ENCODE data around the gene C2CD5. TPM values are rescaled to one million over a fixed set of nuclear protein-coding genes. Genes with fewer than 3 reads are reported as not detected.

Gene C2CD5
- total and polyA plus RNA-seq, 2 of the 13 experiments (the other 11 are each of a cell fraction or from before 2014, with no cell fraction given), result 12.6 to 14.6 TPM

- TF ChIP-seq RERE (CRISPR knock-in tag; IDR thresholded peaks at IDR 0.05; ENCODE audit: low read depth), result peak; percentile 49; the same call in 1 of the 2 replicates
- TF ChIP-seq ZBTB1 (CRISPR knock-in tag; IDR thresholded peaks at IDR 0.05; ENCODE audit: borderline replicate concordance), result no peak
- TF ChIP-seq CC2D1A (CRISPR knock-in tag; IDR thresholded peaks at IDR 0.05), result no peak
- no peak for TF ChIP-seq ZNF83 (CRISPR knock-in tag; IDR thresholded peaks at IDR 0.05; ENCODE audit: borderline replicate concordance)
- TF ChIP-seq ZFP36 (IDR thresholded peaks at IDR 0.05; ENCODE audit: borderline replicate concordance, low read depth, low read length, partially characterized antibody), result no peak
- peak; percentile 87 for TF ChIP-seq ZNF414 (CRISPR knock-in tag; IDR thresholded peaks at IDR 0.05)
- TF ChIP-seq GATA4 (IDR thresholded peaks at IDR 0.05; ENCODE audit: borderline replicate concordance, low read depth), result no peak
- TF ChIP-seq MEF2D (CRISPR knock-in tag; IDR thresholded peaks at IDR 0.05), result peak; percentile 79
- TF ChIP-seq ZNF691 (CRISPR knock-in tag; IDR thresholded peaks at IDR 0.05; ENCODE audit: borderline replicate concordance, low read depth), result peak; percentile 39; the same call in 1 of the 2 replicates
- no peak; the same call in 1 of the 2 replicates for TF ChIP-seq ZFP36L1 (CRISPR knock-in tag; IDR thresholded peaks at IDR 0.05)
- peak; percentile 85; the same call in 1 of the 2 replicates for TF ChIP-seq ZNF644 (CRISPR knock-in tag; IDR thresholded peaks at IDR 0.05; ENCODE audit: low read depth)
- peak; percentile 56; the same call in 1 of the 2 replicates for TF ChIP-seq ZBTB10 (CRISPR knock-in tag; IDR thresholded peaks at IDR 0.05; ENCODE audit: borderline replicate concordance)
- peak; percentile 93; the same call in 1 of the 2 replicates for TF ChIP-seq ZNF33A (CRISPR knock-in tag; IDR thresholded peaks at IDR 0.05; ENCODE audit: borderline replicate concordance)
- TF ChIP-seq JDP2 (CRISPR knock-in tag; IDR thresholded peaks at IDR 0.05; ENCODE audit: borderline replicate concordance), result no peak
- TF ChIP-seq ZNF343 (CRISPR knock-in tag; IDR thresholded peaks at IDR 0.05), result 0 out of 2 replicates have a peak, but pooled peaks have one; percentile 32
- TF ChIP-seq ZNF768 (CRISPR knock-in tag; IDR thresholded peaks at IDR 0.05), result 0 out of 2 replicates have a peak, but pooled peaks have one; percentile 49
- TF ChIP-seq ZNF431 (CRISPR knock-in tag; IDR thresholded peaks at IDR 0.05; ENCODE audit: borderline replicate concordance, low read depth), result peak; percentile 14; the same call in 1 of the 2 replicates
- no peak for TF ChIP-seq ZNF207 (IDR thresholded peaks at IDR 0.05; ENCODE audit: borderline replicate concordance)
Measured at GRCh38 chr12:22544038-22544979, at the start of gene C2CD5 (continued).
